ENCODE data around the gene NOL3. TPM values are rescaled to one million over a fixed set of nuclear protein-coding genes. Genes with fewer than 3 reads are reported as not detected.

NOL3 gene
- total RNA-seq, 1 experiment from 2014 or later = 5.6 TPM

DNA sequence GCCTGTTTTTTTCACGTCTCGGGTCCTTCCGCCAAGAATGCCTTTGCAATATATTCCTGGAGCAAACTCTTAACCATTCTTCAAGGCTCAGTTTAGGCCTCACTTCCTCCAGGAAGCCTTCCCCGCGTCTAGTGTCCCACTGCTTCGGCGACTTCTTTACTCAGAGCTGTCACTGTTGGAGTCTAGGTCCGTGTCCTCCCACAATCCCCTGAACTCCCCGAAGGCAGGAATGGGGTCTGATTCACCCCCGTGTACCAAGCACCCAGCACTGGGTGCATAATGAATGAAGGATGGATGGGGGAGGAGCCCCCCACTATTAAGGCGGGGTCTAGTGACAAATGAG lies 12.9 kb downstream of the NOL3 start:
- H3K27ac ChIP-seq (ENCODE audit: insufficient read length, low read depth, low read length) = no peak overlapping the region
- no peak overlapping the region for H4K5ac ChIP-seq (ENCODE audit: insufficient read length, low read depth, low read length)
- TF ChIP-seq, protein P1, sequence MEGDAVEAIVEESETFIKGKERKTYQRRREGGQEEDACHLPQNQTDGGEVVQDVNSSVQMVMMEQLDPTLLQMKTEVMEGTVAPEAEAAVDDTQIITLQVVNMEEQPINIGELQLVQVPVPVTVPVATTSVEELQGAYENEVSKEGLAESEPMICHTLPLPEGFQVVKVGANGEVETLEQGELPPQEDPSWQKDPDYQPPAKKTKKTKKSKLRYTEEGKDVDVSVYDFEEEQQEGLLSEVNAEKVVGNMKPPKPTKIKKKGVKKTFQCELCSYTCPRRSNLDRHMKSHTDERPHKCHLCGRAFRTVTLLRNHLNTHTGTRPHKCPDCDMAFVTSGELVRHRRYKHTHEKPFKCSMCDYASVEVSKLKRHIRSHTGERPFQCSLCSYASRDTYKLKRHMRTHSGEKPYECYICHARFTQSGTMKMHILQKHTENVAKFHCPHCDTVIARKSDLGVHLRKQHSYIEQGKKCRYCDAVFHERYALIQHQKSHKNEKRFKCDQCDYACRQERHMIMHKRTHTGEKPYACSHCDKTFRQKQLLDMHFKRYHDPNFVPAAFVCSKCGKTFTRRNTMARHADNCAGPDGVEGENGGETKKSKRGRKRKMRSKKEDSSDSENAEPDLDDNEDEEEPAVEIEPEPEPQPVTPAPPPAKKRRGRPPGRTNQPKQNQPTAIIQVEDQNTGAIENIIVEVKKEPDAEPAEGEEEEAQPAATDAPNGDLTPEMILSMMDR (conservative IDR thresholded peaks at IDR 0.05) = no peak
- H3K9me3 ChIP-seq (ENCODE audit: control insufficient read depth, low read depth, low read length) = no peaks in the 10 kb centered on the region
- H3K14ac ChIP-seq (ENCODE audit: insufficient read depth, low read length) = no peak overlapping the region
- H2BK120ac ChIP-seq (ENCODE audit: low read depth, low read length, poor library complexity, severe bottlenecking) = no peak overlapping the region
- Mint-ChIP-seq H3K9me3 (no peaks in the 10 kb centered on the region; a peak in 1 of 5 replicates), H3K4me3 (no peak overlapping the region), H3K4me1 (peaks cover 20 to 21% of the 10 kb centered on the region in 2 experiments), H3K36me3 (ENCODE audit: insufficient read depth in 1 of 3, low read depth in 3 of 3) (peaks cover 0 to 5% (median 0%) of the 10 kb centered on the region in 3 experiments; a peak in 1 of 7 replicates), H3K27me3 (ENCODE audit: low read depth) (peaks cover 32% of the 10 kb centered on the region), H3K27ac (no peak overlapping the region)
- no peak overlapping the region for H2AK5ac ChIP-seq (ENCODE audit: insufficient read length, low read length)
- peaks cover 17% of the 10 kb centered on the region for H3K23me2 ChIP-seq (ENCODE audit: insufficient read length, low read depth, low read length, poor library complexity, severe bottlenecking)
- no peak overlapping the region for H4K91ac ChIP-seq (ENCODE audit: insufficient read length, low read depth, low read length)
- H3K18ac ChIP-seq (ENCODE audit: insufficient read length, low read depth, low read length) = no peak overlapping the region
- no peak overlapping the region for H2BK20ac ChIP-seq (ENCODE audit: low read depth, low read length, poor library complexity, severe bottlenecking)
- no peaks in the 10 kb centered on the region for H4K20me1 ChIP-seq (ENCODE audit: control insufficient read depth, insufficient read depth, insufficient read length)
- DNase-seq = no peak
- H3K27me3 ChIP-seq (ENCODE audit: insufficient read depth, low read length) = peaks cover 4% of the 10 kb centered on the region; the same call in 1 of the 2 replicates
- peaks cover 6% of the 10 kb centered on the region; the same call in 1 of the 2 replicates for H3K4me1 ChIP-seq (ENCODE audit: insufficient read depth, low read length)
- H2AFZ ChIP-seq (ENCODE audit: low read length) = no peak overlapping the region
- H3K4me2 ChIP-seq (ENCODE audit: insufficient read depth, insufficient read length, low read length) = peak overlapping the region; percentile 75
- no peak overlapping the region for H3T11ph ChIP-seq (ENCODE audit: low read length)
- H3K79me1 ChIP-seq (ENCODE audit: insufficient read depth, low read depth, low read length, poor library complexity, severe bottlenecking) = no peaks in the 10 kb centered on the region
- no peak overlapping the region for H3K4ac ChIP-seq (ENCODE audit: low read depth, low read length)
- H3K56ac ChIP-seq (ENCODE audit: insufficient read length, low read depth, low read length) = no peak overlapping the region
- H4K8ac ChIP-seq (replicated peaks; ENCODE audit: insufficient read length, low read depth, low read length) = no peak overlapping the region
- H2BK15ac ChIP-seq (ENCODE audit: low read depth, low read length) = no peak overlapping the region
- WGBS (ENCODE audit: extremely low coverage, insufficient read length, low lambda C conversion rate) = no CpG with 5 or more reads among the region's 11 CpGs
- no peak overlapping the region for H3K23ac ChIP-seq (ENCODE audit: insufficient read length, low read depth, low read length)
- H3K9ac ChIP-seq (ENCODE audit: extremely low read depth, insufficient read length, low read length) = peak overlapping the region; percentile 12
- H2BK5ac ChIP-seq (ENCODE audit: insufficient read length, low read length) = no peak overlapping the region
- H3K79me2 ChIP-seq (ENCODE audit: insufficient read depth, low read length) = no peaks in the 10 kb centered on the region
- no peak overlapping the region for H2BK12ac ChIP-seq (ENCODE audit: insufficient read length, low read depth, low read length)
